Jurkat, Clone E6-1 (cell line): ENCODE measurements around the gene RADIL. TPM values are rescaled to one million over a fixed set of nuclear protein-coding genes. Genes with fewer than 3 reads are reported as not detected.
"Not testable (repeated sequence)": the region's sequence is repeated elsewhere in the genome, so short reads cannot be mapped to it uniquely, and the experiment has no call there.

ENCODE experiments used
- DNase-seq: peaks from one replicate; pipeline ENCODE4 v3.0.0-alpha.2; 2011; ENCODE audit warnings: low read depth, low spot score
- H3K4me3 ChIP-seq: 2 replicates; pipeline ENCODE4 v1.5.1; 2011; ENCODE audit warnings: mild to moderate bottlenecking, low read length, control low read depth, moderate library complexity
- polyA plus RNA-seq: library from polyadenylated mRNA; unstranded; fragments of >200 nt; gene quantifications from one replicate; pipeline ENCODE4 v1.2.1, GENCODE V29; 2012; ENCODE audit warnings: missing spikeins; ENCODE audit not compliant: insufficient read length, insufficient read depth

Gene RADIL, protein sequence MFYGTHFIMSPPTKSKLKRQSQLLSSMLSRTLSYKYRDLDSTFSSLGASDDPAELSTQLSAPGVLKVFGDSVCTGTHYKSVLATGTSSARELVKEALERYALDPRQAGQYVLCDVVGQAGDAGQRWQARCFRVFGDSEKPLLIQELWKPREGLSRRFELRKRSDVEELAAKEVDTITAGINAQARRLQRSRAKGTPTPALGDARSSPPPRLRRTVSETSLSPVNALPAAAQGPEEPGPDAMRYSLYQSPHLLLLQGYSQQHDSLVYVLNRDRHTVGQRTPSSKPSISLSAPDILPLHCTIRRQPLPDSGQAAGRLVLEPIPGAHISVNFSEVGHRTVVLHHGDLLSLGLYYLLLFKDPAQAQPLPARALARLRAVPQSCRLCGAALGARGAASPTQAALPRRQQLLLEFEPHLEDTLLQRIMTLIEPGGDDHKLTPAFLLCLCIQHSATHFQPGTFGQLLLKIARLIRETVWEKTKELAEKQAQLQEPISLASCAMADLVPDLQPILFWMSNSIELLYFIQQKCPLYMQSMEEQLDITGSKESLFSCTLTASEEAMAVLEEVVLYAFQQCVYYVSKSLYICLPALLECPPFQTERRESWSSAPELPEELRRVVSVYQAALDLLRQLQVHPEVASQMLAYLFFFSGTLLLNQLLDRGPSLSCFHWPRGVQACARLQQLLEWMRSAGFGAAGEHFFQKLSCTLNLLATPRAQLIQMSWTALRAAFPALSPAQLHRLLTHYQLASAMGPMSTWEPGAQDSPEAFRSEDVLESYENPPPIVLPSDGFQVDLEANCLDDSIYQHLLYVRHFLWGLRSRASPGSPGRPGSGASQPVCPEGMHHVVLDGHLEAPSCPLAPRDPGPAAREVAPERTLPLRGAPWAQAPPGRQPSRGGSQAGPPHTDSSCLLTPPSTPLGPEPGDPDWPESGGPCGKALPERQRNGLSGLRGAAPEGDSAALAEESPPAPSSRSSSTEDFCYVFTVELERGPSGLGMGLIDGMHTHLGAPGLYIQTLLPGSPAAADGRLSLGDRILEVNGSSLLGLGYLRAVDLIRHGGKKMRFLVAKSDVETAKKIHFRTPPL
- 7.0 TPM for polyA plus RNA-seq

GRCh38 chr7:4883372-4884144 lies at the start of gene RADIL:
RADIL (minus strand) TSS chr7:4883716; CDS start chr7:4878139, 5,577 bp downstream.
- H3K4me3 ChIP-seq = peak within 1 kb of the TSS; percentile 49
- peak; percentile 77 for DNase-seq

- DNase-seq = no peak
- H3K4me3 ChIP-seq = no peak overlapping the region
Observed at GRCh38 chr7:4931943-4932342, 48.4 kb upstream of the RADIL start.

DNA sequence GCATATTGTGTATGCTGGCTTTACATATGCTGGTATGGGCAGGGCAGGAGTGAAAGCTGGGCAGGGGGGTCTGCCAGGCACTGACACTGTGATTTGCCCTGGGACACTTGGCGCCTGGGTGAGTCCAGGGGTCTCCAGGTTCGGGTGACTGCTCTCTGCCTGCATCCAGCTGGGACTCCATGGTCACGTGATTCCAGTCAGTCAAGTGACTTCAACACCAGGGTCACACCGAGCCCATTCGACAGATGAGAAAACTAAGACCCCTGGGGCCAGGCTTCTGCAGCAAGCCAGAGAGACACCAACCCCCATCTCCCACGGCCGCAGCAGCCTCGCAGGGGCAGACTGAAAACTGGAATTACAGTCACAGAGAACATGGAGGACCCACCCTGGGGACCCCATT lies 45.5 kb upstream of the RADIL start:
- DNase-seq = no peak
- no peak overlapping the region for H3K4me3 ChIP-seq

DNA sequence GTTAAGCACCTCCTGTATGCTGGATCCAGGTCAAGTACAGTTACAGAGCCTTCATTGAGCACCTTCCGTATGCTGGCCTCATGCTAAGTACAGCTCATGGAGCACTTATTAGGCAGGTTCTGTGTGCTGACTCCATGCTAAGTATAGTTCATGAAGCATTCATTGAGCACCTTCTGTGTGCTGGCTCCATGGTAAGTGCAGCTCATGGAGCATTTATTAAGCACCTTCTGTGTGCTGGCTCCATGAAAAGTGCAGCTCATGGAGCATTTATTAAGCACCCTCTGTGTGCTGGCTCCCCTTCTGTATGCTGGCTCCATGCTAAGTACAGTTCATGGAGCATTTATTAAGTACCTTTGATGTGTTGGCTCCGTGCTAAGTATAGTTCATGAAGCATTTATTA lies 44.9 kb upstream of the RADIL start:
- no peak overlapping the region for H3K4me3 ChIP-seq
- DNase-seq = no peak

- H3K4me3 ChIP-seq = no peak overlapping the region
- DNase-seq = no peak
Observed at GRCh38 chr7:4919969-4920766, 36.7 kb upstream of the RADIL start.

DNA sequence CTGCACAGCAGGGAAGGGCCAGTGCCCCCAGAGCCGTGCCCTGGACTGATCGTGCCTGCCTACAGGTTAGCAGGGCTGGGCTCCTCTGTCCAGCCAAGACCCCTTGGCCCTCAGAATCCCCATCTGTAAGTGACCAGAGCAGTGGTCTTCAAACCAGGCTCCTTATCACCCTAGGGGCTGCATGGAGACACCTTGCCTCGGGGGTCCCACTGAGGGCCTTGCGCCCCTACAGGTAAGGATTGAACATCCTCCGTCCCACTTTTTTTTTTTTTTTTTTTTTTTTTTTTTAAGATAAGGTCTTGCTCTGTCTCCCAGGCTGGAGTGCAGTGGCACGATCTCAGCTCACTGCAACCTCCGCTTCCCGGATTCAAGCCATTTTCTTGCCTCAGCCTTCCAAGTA lies 32.6 kb upstream of the RADIL start:
- H3K4me3 ChIP-seq = no peak overlapping the region
- no peak for DNase-seq

DNA sequence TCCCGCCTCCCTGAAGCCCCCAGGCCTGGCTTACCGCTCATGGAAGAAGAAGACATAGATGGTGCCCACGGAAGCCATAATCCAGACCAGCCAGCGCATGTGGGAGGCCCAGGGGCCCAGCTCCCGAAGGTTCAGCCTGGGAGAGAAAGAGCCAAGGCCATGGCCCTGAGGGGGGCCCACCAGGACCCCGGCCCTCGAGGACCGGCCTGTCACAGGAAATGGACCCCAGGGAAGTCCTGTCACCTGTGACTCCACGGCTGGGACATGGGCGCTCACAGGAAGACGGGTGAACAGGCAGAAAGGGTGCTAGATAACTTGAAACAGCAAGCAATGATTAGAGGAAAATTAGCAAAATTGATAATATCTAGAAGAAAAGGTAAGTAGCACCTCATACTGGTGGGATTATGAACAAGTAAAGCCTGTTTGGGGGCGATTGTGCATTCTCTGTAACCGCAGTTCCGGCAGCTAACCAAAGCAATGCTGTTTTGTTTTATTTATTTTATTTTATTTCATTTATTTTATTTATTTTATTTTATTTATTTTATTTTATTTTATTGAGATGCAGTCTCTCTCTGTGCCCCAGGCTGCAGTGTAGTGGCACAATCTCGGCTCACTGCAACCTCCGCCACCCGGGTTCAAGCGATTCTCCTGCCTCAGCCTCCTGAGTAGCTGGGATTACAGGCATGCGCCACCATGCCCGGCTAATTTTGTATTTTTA lies 27.8 kb upstream of the RADIL start:
- H3K4me3 ChIP-seq = no peak overlapping the region
- DNase-seq = no peak

DNA sequence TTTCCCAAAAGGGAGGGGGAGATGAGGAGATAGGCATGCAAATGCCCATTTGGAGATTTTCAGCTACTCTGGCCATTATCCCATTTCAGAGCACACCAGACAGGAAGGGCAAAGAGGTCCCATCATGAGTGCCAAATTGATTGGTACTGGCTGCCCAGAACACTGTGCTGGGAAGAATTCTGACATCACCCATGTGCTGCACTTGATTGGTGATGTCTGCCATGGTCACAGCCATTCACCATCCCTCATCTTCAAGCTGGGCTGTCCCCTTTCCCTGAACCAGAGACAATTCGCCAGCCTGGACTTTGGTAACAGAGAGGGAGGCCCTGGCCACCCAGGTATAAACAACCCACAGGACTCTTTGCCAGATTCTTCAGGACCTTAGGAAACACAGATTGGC lies 23.2 kb upstream of the RADIL start:
- no peak overlapping the region for H3K4me3 ChIP-seq
- no peak for DNase-seq

GRCh38 chr7:4905171-4905570 lies 21.7 kb upstream of the RADIL start:
- no peak overlapping the region for H3K4me3 ChIP-seq
- DNase-seq = no peak

GRCh38 chr7:4904346-4904745 lies 20.8 kb upstream of the RADIL start:
- no peak for DNase-seq
- H3K4me3 ChIP-seq = no peak overlapping the region

DNA sequence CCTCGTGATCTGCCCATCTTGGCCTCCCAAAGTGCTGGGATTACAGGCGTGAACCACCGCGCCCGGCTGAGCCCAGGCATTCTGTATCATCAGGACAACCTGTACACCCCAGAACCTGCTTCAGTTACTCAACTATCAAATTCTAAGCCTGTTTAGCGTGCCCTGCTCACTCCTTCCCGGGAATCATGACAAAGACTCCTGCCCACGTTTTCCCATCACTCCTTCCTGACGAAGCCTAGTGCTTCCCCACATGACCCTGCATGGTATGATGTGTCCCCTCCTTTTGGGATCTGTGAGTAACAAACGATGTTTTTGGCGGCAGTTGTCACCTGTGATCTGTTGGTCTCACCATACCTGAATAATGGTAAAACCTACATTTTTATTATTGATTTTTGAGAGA lies 12.2 kb upstream of the RADIL start:
- DNase-seq = no peak
- no peak overlapping the region for H3K4me3 ChIP-seq

GRCh38 chr7:4894482-4894881 lies 11.0 kb upstream of the RADIL start:
- no peak for DNase-seq
- H3K4me3 ChIP-seq = no peak overlapping the region

DNA sequence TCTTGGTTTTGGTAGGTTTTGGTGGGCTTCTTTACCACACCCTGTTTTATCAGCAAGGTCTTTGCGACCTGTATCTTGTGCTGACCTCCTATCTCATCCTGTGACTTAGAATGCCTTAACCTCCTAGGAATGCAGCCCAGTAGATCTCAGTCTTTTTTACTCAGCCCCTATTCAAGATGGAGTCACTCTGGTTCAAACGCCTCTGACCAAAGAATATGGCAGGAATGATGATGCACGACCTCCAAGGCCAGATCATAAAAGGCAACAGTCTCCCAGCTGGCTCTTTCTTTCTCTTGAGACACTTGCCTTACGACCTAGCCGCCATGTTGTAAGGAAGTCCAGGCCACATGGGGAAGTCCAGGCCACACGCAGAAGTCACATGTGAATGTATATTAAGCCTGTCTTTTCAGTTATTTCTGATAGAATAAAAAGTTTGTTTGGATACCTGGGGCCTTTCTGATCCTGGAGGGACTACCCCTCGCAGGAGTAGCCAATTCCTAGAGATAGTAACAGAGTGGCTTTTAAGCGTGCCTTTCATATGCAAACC lies 10.5 kb upstream of the RADIL start:
- no peak overlapping the region for H3K4me3 ChIP-seq
- DNase-seq = no peak

GRCh38 chr7:4893188-4893587 lies 9.7 kb upstream of the RADIL start:
- not testable (repeated sequence) for DNase-seq, H3K4me3 ChIP-seq

GRCh38 chr7:4891522-4891921 lies 8.0 kb upstream of the RADIL start:
- H3K4me3 ChIP-seq, DNase-seq: not testable (repeated sequence)

DNA sequence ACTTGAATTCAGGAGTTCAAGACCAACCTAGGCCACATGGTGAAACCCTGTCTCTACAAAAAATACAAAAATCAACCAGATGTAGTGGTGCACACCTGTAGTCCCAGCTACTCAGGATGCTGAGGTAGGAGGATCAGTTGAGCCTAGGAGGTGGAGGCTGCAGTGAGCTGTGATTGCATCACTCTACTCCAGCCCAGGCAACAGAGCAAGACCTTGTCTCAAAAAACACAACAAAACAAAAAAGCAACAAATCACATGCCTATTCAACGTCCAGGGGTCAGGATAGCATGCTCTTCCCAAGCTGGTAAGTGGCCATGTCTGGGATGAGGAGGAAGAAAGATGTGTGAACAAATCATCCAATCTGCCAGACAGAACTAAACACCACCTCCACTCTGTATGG lies 6.2 kb upstream of the RADIL start:
- no peak for DNase-seq
- no peak overlapping the region for H3K4me3 ChIP-seq

- no peak overlapping the region for H3K4me3 ChIP-seq
- no peak for DNase-seq
Observed at GRCh38 chr7:4888161-4888560, 4.6 kb upstream of the RADIL start.

GRCh38 chr7:4886671-4887070 lies 3.2 kb upstream of the RADIL start:
- H3K4me3 ChIP-seq = no peak overlapping the region
- DNase-seq = no peak
